ENCODE data around the gene CTF1. TPM values are rescaled to one million over a fixed set of nuclear protein-coding genes. Genes with fewer than 3 reads are reported as not detected.

The CTF1 gene
- total RNA-seq, 1 experiment from 2014 or later, result 1.4 TPM

DNA sequence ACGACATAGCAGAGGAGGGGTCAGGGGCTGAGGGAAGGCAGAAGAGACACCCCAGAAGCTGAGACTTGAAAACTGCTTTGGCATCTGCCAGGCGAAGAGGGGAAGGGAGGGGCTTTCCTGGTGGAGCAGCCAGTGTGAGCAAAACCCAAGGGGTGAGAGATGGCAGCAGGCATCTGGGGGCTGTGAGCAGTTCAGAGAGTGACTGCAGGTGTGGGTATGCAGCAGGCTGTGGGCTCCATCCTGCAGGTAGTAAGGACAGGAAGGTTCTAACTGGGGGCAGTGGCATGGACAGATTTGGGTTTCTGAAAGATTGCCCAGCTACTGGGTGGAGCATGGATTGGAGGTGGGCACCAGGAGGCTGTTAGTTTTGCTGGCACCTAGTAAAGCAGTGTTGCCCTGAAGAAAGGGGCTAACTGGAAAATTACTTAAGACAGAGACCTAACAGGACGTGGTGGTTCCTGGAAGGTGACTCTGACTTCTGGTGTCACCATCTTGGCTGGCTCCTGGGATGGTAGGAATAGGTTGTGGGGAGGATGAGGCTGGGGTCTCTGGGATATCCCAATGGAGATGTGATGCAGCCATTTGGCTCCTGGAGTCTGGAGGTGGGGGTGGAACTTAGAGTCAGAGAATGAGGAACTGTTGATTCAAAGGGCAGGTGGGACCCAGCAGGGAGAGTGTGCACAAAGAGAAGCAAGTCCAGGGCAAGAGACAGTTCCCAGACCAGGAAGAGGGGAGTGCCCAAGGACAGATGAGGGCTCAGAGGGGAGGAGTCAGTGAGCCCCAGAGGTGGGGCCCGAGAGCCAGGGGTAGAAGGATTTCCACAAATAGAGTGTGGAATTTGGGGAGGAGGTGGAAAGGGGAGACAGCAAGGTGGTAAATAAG lies 13.7 kb upstream of the CTF1 start (continued):
- TF ChIP-seq, protein P1, sequence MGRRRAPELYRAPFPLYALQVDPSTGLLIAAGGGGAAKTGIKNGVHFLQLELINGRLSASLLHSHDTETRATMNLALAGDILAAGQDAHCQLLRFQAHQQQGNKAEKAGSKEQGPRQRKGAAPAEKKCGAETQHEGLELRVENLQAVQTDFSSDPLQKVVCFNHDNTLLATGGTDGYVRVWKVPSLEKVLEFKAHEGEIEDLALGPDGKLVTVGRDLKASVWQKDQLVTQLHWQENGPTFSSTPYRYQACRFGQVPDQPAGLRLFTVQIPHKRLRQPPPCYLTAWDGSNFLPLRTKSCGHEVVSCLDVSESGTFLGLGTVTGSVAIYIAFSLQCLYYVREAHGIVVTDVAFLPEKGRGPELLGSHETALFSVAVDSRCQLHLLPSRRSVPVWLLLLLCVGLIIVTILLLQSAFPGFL (CRISPR knock-in tag; IDR thresholded peaks at IDR 0.05; ENCODE audit: borderline replicate concordance), result no peak

DNA sequence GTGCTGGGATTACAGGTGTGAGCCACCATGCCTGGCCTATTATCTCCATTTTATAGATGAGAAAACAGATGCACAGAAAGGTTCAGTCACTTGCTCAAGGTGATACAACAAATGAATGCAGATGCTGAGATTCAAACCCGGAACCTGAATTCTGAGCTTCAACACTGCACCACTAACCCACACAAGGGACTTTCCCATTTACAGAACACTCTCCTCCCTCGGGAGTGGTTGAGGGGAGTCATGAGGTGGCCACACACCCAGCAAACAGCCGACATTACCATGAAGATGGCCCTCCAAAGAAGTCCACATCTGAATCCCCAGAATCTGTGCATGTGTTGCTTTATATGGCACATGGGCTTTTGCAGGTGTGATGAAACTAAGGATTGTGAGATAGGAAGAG lies 11.7 kb upstream of the CTF1 start:
- ATAC-seq (no peak), DNase-seq (ENCODE audit: low spot score) (no peak)
- ChIA-PET CTCF (no interaction called here), POLR2A (no interaction called here)
- no peaks in the 10 kb centered on the region for H3K27me3 Mint-ChIP-seq (ENCODE audit: low read depth)
- no peaks in the 10 kb centered on the region for H3K9me3 Mint-ChIP-seq
- no peak overlapping the region; the same call in 1 of the 2 replicates for H3K27ac Mint-ChIP-seq
- H3K4me1 Mint-ChIP-seq, result peaks cover 8% of the 10 kb centered on the region
- TF ChIP-seq FOXK1 (CRISPR knock-in tag; IDR thresholded peaks at IDR 0.05) (no peak), NFE2L1 (CRISPR knock-in tag; IDR thresholded peaks at IDR 0.05) (no peak), ZNF423 (CRISPR knock-in tag; IDR thresholded peaks at IDR 0.05) (no peak), GTF2I (CRISPR knock-in tag; conservative IDR thresholded peaks at IDR 0.05) (no peak), ZNF281 (CRISPR knock-in tag; IDR thresholded peaks at IDR 0.05) (no peak), CDX4 (CRISPR knock-in tag; IDR thresholded peaks at IDR 0.05; ENCODE audit: borderline replicate concordance) (no peak), MLX (CRISPR knock-in tag; IDR thresholded peaks at IDR 0.05) (no peak), NFATC4 (CRISPR knock-in tag; IDR thresholded peaks at IDR 0.05) (no peak), EMX1 (CRISPR knock-in tag; IDR thresholded peaks at IDR 0.05) (no peak), SMAD4 (CRISPR knock-in tag; IDR thresholded peaks at IDR 0.05) (no peak), ZNF671 (CRISPR knock-in tag; IDR thresholded peaks at IDR 0.05) (no peak), USF1 (CRISPR knock-in tag; IDR thresholded peaks at IDR 0.05) (no peak)
- TF ChIP-seq, protein P2, sequence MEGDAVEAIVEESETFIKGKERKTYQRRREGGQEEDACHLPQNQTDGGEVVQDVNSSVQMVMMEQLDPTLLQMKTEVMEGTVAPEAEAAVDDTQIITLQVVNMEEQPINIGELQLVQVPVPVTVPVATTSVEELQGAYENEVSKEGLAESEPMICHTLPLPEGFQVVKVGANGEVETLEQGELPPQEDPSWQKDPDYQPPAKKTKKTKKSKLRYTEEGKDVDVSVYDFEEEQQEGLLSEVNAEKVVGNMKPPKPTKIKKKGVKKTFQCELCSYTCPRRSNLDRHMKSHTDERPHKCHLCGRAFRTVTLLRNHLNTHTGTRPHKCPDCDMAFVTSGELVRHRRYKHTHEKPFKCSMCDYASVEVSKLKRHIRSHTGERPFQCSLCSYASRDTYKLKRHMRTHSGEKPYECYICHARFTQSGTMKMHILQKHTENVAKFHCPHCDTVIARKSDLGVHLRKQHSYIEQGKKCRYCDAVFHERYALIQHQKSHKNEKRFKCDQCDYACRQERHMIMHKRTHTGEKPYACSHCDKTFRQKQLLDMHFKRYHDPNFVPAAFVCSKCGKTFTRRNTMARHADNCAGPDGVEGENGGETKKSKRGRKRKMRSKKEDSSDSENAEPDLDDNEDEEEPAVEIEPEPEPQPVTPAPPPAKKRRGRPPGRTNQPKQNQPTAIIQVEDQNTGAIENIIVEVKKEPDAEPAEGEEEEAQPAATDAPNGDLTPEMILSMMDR (IDR thresholded peaks at IDR 0.05), result no peak
- TF ChIP-seq, protein P3, sequence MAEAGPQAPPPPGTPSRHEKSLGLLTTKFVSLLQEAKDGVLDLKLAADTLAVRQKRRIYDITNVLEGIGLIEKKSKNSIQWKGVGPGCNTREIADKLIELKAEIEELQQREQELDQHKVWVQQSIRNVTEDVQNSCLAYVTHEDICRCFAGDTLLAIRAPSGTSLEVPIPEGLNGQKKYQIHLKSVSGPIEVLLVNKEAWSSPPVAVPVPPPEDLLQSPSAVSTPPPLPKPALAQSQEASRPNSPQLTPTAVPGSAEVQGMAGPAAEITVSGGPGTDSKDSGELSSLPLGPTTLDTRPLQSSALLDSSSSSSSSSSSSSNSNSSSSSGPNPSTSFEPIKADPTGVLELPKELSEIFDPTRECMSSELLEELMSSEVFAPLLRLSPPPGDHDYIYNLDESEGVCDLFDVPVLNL (CRISPR knock-in tag; IDR thresholded peaks at IDR 0.05; ENCODE audit: borderline replicate concordance, low read depth), result no peak
- TF ChIP-seq, protein P4, sequence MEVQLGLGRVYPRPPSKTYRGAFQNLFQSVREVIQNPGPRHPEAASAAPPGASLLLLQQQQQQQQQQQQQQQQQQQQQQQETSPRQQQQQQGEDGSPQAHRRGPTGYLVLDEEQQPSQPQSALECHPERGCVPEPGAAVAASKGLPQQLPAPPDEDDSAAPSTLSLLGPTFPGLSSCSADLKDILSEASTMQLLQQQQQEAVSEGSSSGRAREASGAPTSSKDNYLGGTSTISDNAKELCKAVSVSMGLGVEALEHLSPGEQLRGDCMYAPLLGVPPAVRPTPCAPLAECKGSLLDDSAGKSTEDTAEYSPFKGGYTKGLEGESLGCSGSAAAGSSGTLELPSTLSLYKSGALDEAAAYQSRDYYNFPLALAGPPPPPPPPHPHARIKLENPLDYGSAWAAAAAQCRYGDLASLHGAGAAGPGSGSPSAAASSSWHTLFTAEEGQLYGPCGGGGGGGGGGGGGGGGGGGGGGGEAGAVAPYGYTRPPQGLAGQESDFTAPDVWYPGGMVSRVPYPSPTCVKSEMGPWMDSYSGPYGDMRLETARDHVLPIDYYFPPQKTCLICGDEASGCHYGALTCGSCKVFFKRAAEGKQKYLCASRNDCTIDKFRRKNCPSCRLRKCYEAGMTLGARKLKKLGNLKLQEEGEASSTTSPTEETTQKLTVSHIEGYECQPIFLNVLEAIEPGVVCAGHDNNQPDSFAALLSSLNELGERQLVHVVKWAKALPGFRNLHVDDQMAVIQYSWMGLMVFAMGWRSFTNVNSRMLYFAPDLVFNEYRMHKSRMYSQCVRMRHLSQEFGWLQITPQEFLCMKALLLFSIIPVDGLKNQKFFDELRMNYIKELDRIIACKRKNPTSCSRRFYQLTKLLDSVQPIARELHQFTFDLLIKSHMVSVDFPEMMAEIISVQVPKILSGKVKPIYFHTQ (CRISPR knock-in tag; IDR thresholded peaks at IDR 0.05), result no peak
- TF ChIP-seq, protein P5, sequence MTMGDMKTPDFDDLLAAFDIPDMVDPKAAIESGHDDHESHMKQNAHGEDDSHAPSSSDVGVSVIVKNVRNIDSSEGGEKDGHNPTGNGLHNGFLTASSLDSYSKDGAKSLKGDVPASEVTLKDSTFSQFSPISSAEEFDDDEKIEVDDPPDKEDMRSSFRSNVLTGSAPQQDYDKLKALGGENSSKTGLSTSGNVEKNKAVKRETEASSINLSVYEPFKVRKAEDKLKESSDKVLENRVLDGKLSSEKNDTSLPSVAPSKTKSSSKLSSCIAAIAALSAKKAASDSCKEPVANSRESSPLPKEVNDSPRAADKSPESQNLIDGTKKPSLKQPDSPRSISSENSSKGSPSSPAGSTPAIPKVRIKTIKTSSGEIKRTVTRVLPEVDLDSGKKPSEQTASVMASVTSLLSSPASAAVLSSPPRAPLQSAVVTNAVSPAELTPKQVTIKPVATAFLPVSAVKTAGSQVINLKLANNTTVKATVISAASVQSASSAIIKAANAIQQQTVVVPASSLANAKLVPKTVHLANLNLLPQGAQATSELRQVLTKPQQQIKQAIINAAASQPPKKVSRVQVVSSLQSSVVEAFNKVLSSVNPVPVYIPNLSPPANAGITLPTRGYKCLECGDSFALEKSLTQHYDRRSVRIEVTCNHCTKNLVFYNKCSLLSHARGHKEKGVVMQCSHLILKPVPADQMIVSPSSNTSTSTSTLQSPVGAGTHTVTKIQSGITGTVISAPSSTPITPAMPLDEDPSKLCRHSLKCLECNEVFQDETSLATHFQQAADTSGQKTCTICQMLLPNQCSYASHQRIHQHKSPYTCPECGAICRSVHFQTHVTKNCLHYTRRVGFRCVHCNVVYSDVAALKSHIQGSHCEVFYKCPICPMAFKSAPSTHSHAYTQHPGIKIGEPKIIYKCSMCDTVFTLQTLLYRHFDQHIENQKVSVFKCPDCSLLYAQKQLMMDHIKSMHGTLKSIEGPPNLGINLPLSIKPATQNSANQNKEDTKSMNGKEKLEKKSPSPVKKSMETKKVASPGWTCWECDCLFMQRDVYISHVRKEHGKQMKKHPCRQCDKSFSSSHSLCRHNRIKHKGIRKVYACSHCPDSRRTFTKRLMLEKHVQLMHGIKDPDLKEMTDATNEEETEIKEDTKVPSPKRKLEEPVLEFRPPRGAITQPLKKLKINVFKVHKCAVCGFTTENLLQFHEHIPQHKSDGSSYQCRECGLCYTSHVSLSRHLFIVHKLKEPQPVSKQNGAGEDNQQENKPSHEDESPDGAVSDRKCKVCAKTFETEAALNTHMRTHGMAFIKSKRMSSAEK (CRISPR knock-in tag; IDR thresholded peaks at IDR 0.05; ENCODE audit: borderline replicate concordance), result no peak
- no peak overlapping the region for H3K4me3 Mint-ChIP-seq
- H3K36me3 Mint-ChIP-seq, result peaks cover 8% of the 10 kb centered on the region; the same call in 1 of the 2 replicates
